K562 (cell line): ENCODE data around the gene SNX33. TPM values are rescaled to one million over a fixed set of nuclear protein-coding genes. Genes with fewer than 3 reads are reported as not detected.

Experiments
- ATF7 ChIP-seq: fragments of 450-650 bp; IDR thresholded peaks from 2 replicates; pipeline ENCODE4 v1.7.1; 2014; ENCODE audit warnings: mild to moderate bottlenecking, moderate library complexity
- BHLHE40 ChIP-seq: IDR thresholded peaks from 2 replicates; pipeline ENCODE4 v1.6.1; 2011; ENCODE audit warnings: low read length, improper control_type of control experiment
- EGR1 ChIP-seq: fragments of 450-650 bp; conservative IDR thresholded peaks from 2 replicates; pipeline ENCODE4 v1.6.1; 2017; ENCODE audit warnings: mild to moderate bottlenecking
- HDAC8 ChIP-seq: fragments of 450-650 bp; IDR thresholded peaks from 2 replicates; pipeline ENCODE4 v1.6.1; 2016; ENCODE audit warnings: mild to moderate bottlenecking, missing genetic modification characterization, moderate library complexity, missing compliant biosample characterization
- LEF1 ChIP-seq: fragments of 450-650 bp; IDR thresholded peaks from 2 replicates; pipeline ENCODE4 v1.6.1; 2016; ENCODE audit warnings: mild to moderate bottlenecking
- NCOA1 ChIP-seq: fragments of 450-650 bp; IDR thresholded peaks from 2 replicates; pipeline ENCODE4 v1.6.1; 2016; ENCODE audit warnings: low read depth
- NFRKB ChIP-seq: fragments of 450-650 bp; IDR thresholded peaks from 2 replicates; pipeline ENCODE4 v1.6.1; 2016; ENCODE audit warnings: low read depth
- PTBP1 ChIP-seq: fragments of 200-400 bp; formaldehyde crosslinking; IDR thresholded peaks from 2 replicates; pipeline ENCODE4 v1.6.1; 2017; ENCODE audit warnings: low read depth, low read length
- RBFOX2 ChIP-seq: fragments of 200-400 bp; formaldehyde crosslinking; IDR thresholded peaks from 2 replicates; pipeline ENCODE4 v1.6.1; 2017; ENCODE audit warnings: low read depth, mild to moderate bottlenecking, low read length, moderate library complexity
- SMARCA5 ChIP-seq: fragments of 450-650 bp; IDR thresholded peaks from 2 replicates; pipeline ENCODE4 v1.6.1; 2016
- SMARCE1 ChIP-seq: fragments of 450-650 bp; IDR thresholded peaks from 2 replicates; pipeline ENCODE4 v1.7.1; 2016; ENCODE audit warnings: mild to moderate bottlenecking
- SMC3 ChIP-seq: conservative IDR thresholded peaks from 2 replicates; pipeline ENCODE4 v1.6.1; 2011; ENCODE audit warnings: low read depth, low read length, improper control_type of control experiment; ENCODE audit not compliant: insufficient read depth
- SRF ChIP-seq, 2 experiments: fragments of 250-450, 450-650 bp in 1 of 2; sonication (Bioruptor Pico) in 1 of 2; sonication (generic) in 1 of 2; formaldehyde crosslinking; IDR thresholded peaks; 2 replicates each; pipeline versions ENCODE4 v1.5.0 to v1.5.1; 2020 to 2022; ENCODE audit warnings: mild to moderate bottlenecking in 1 of 2, missing genetic modification reagents in 1 of 2
- XRCC4 ChIP-seq: IDR thresholded peaks from one replicate; pipeline ENCODE4 v1.6.1; 2011; ENCODE audit not compliant: insufficient read depth, insufficient read length; ENCODE audit errors: extremely low read depth
- ZBTB8A ChIP-seq: fragments of 450-650 bp; IDR thresholded peaks from 2 replicates; pipeline ENCODE4 v1.6.1; 2018; ENCODE audit warnings: mild to moderate bottlenecking, moderate library complexity; ENCODE audit not compliant: partially characterized antibody
- ZNF592 ChIP-seq: fragments of 450-650 bp; IDR thresholded peaks from 2 replicates; pipeline ENCODE4 v1.6.1; 2017; ENCODE audit warnings: antibody characterized with exemption, mild to moderate bottlenecking
- ZNF696 ChIP-seq: fragments of 250-450 bp; sonication (Bioruptor Pico); conservative IDR thresholded peaks from 2 replicates; pipeline ENCODE4 v1.4.0; 2020; ENCODE audit warnings: mild to moderate bottlenecking, moderate library complexity
- polyA plus RNA-seq, 8 experiments: library from polyadenylated mRNA; depleted of rRNA in 4 of 8; stranded (reverse) in 5 of 8; unstranded in 3 of 8; fragments of >200 nt; fragmentation: Nextera tagmentation in 2 of 8; fragmentation: Illumina TruSeq in 1 of 8; extraction: Ambion mirVana in 2 of 8; extraction: Trizol in 1 of 8; gene quantifications; 2 replicates each; pipeline versions ENCODE4 v1.2.1 to v1.2.3, GENCODE V29; 2011 to 2014; ENCODE audit warnings: inconsistent platforms in 1 of 8, missing spikeins in 1 of 8
- total RNA-seq, 7 experiments: library from RNA; depleted of rRNA in 6 of 7; stranded (reverse); fragments of >200 nt in 6 of 7; fragmentation: Illumina TruSeq in 2 of 7; extraction: Trizol in 2 of 7; gene quantifications; 2 replicates each; pipeline versions ENCODE4 v1.2.1 to v1.2.3, GENCODE V29; 2011 to 2021; ENCODE audit warnings: low replicate concordance in 1 of 7
- TF ChIP-seq, protein P1 (sequence below), 2 experiments: fragments of 200-800 bp in 1 of 2; sonication (Bioruptor generic) in 1 of 2; sonication (generic) in 1 of 2; formaldehyde crosslinking in 1 of 2; IDR thresholded peaks in 1 of 2; conservative IDR thresholded peaks in 1 of 2; 2 replicates each; pipeline versions ENCODE4 v1.5.0 to v1.6.1; 2016 to 2020; ENCODE audit warnings: missing compliant biosample characterization in 1 of 2, missing genetic modification characterization in 1 of 2, missing genetic modification reagents in 1 of 2
- TF ChIP-seq, protein P2 (sequence below): sonication (generic); formaldehyde crosslinking; IDR thresholded peaks from 2 replicates; pipeline ENCODE4 v1.9.0; 2022; ENCODE audit warnings: mild to moderate bottlenecking, missing genetic modification reagents
- TF ChIP-seq, protein P3 (sequence below): fragments of 450-650 bp; IDR thresholded peaks from 2 replicates; pipeline ENCODE4 v1.6.1; 2018; ENCODE audit warnings: mild to moderate bottlenecking, low read depth; ENCODE audit not compliant: partially characterized antibody

Gene SNX33
- total and polyA plus RNA-seq, 9 of the 15 experiments (the other 6 are each of a cell fraction or from before 2014, with no cell fraction given): 1.4 to 14.1 (median 8.2) TPM

GRCh38 chr15:75650908-75651809 is 3.4 kb downstream of the SNX33 start (continued):
- no peak; a peak in 1 of 4 replicates for TF ChIP-seq SRF (CRISPR knock-in tag; IDR thresholded peaks at IDR 0.05)
- 0 out of 2 replicates have a peak, but pooled peaks have one; percentile 36 for TF ChIP-seq PTBP1
- TF ChIP-seq ZNF592: peak; percentile 92
- no peak for TF ChIP-seq HDAC8 (tag)
- TF ChIP-seq NCOA1: peak; percentile 69
- no peak for TF ChIP-seq ZBTB8A
- TF ChIP-seq, protein P1, sequence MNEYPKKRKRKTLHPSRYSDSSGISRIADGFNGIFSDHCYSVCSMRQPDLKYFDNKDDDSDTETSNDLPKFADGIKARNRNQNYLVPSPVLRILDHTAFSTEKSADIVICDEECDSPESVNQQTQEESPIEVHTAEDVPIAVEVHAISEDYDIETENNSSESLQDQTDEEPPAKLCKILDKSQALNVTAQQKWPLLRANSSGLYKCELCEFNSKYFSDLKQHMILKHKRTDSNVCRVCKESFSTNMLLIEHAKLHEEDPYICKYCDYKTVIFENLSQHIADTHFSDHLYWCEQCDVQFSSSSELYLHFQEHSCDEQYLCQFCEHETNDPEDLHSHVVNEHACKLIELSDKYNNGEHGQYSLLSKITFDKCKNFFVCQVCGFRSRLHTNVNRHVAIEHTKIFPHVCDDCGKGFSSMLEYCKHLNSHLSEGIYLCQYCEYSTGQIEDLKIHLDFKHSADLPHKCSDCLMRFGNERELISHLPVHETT (CRISPR knock-in tag; conservative IDR thresholded peaks at IDR 0.05 in 1 of 2, IDR thresholded peaks at IDR 0.05 in 1 of 2): 0 out of 4 replicates have a peak, but pooled peaks of 1 of the 2 experiments have one; percentile 42
- no peak for TF ChIP-seq XRCC4
- peak; percentile 96 for TF ChIP-seq SMARCE1
- peak; percentile 49; the same call in 1 of the 2 replicates for TF ChIP-seq EGR1
- peak; percentile 89 for TF ChIP-seq LEF1
- TF ChIP-seq ATF7: peak; percentile 73; the same call in 1 of the 2 replicates
- TF ChIP-seq SMC3: no peak
- no peak for TF ChIP-seq ZNF696 (CRISPR knock-in tag)
- peak; percentile 43; the same call in 1 of the 2 replicates for TF ChIP-seq RBFOX2
- peak; percentile 72 for TF ChIP-seq NFRKB
- peak; percentile 37; the same call in 1 of the 2 replicates for TF ChIP-seq BHLHE40
- TF ChIP-seq SMARCA5: peak; percentile 53; the same call in 1 of the 2 replicates
- TF ChIP-seq, protein P2, sequence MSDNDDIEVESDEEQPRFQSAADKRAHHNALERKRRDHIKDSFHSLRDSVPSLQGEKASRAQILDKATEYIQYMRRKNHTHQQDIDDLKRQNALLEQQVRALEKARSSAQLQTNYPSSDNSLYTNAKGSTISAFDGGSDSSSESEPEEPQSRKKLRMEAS (CRISPR knock-in tag): 0 out of 2 replicates have a peak, but pooled peaks have one; percentile 7
- TF ChIP-seq, protein P3, sequence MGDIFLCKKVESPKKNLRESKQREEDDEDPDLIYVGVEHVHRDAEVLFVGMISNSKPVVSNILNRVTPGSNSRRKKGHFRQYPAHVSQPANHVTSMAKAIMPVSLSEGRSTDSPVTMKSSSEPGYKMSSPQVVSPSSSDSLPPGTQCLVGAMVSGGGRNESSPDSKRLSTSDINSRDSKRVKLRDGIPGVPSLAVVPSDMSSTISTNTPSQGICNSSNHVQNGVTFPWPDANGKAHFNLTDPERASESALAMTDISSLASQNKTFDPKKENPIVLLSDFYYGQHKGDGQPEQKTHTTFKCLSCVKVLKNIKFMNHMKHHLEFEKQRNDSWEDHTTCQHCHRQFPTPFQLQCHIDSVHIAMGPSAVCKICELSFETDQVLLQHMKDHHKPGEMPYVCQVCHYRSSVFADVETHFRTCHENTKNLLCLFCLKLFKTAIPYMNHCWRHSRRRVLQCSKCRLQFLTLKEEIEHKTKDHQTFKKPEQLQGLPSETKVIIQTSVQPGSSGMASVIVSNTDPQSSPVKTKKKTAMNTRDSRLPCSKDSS: no peak
